NCI-H2196 (cell line): ENCODE data around the gene TSSK6.
A peak's percentile ranks its signal among the peaks of the same experiment; 100 is the strongest.

Source experiments
- DNase-seq: peaks from one replicate; lab custom pipeline; 2025; ENCODE audit not compliant: unreplicated experiment; lab: John Stamatoyannopoulos, UW

TSSK6 gene

GRCh38 chr19:19507354-19507753, 8.0 kb downstream of the TSSK6 start:
- no peak for DNase-seq

GRCh38 chr19:19506592-19506991, 8.8 kb downstream of the TSSK6 start:
- no peak for DNase-seq

DNA sequence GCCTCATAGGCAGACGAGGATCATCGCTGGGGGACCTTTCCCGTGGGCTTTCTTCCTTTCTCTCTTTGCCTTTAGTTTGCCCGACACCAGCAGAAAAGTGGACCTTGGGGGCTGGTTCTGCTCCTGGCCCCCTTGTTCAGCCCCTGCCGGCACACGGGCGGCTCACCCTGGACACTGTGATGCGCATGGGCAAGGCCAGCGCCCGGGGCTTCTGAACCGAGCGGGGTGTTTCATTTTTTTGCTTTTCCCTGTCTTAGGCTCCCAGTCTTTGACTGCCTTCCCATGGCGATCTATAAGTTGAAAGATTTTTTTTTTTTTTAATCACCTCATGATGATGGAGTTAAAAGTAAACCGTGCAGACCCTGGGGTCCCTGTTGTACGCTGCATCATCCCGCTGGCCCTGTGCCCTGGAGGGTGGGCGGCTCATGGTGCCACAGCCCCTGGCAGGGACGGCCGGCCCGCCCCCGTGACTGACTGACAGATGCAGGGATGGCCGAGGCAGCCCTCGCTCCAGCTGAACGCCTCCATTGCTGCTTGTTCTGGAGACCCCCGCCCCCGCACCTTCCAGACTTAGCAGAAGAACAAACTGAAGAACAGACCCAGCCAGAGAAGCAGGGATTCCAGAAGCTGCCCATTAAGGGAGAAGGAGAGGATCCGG, 9.6 kb downstream of the TSSK6 start:
- DNase-seq = no peak

DNA sequence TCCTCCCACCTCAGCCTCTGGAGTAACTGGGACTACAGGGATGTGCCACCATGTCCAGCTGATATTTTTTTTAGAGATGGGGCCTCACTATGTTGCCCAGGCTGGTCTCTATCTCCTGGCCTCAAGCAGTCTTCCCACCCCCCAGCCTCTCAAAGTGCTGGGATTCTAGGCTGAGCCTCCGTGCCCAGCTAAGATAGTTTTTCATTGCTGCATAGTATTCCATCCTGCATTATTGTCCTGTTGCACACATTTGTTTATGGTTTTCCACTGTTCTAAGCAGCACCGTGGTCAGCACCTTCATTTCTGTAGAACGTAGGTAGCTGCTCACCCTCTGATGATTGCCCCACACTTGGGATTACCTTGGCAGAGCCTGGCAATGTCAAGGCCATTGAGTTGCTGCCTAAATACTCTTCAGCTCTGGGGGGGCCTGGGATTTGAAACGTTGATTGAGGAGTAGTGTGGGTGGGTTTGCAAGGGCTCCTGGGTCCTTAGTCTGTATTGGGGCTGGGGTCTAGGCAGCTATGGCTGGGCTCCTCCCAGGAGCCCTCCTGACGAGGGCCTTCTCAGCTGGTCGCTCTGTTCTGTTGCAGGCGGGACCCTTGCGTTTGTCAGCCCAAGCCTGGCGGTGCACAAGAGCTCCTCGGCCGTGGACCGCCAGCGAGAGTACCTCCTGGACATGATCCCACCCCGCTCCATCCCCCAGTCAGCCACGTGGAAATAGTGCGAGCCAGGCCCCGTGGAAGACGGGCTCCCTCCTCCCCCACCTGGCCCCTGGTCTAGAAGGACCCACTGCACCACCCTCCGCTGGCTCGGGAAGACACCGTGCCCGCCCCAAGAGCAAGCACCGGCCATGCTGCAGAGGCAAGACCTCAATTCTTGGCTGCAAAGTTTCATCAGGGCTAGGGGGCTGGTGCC, 10.3 kb downstream of the TSSK6 start:
- DNase-seq = no peak

- no peak for DNase-seq
Observed at GRCh38 chr19:19502808-19503602, 12.3 kb downstream of the TSSK6 start.

DNA sequence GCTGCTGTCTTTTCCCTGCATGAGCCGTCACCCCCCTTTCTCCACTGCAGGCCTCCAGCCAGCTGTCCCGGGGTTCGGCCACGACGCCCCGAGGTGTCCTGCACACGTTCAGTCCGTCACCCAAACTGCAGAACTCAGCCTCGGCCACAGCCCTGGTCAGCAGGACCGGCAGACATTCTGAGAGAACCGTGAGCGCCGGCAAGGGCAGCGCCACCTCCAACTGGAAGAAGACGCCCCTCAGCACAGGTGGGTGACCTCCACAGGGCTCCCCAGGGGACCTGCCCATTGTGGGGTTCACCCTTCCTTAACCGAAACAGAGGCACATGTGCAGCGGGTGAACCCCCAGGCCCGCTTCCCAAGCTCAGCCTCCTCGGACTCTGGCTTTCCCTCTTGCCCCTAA, 13.1 kb downstream of the TSSK6 start:
- no peak for DNase-seq

- no peak for DNase-seq
Observed at GRCh38 chr19:19501798-19502197, 13.6 kb downstream of the TSSK6 start.

- no peak for DNase-seq
Observed at GRCh38 chr19:19500975-19501644, 14.2 kb downstream of the TSSK6 start.

DNA sequence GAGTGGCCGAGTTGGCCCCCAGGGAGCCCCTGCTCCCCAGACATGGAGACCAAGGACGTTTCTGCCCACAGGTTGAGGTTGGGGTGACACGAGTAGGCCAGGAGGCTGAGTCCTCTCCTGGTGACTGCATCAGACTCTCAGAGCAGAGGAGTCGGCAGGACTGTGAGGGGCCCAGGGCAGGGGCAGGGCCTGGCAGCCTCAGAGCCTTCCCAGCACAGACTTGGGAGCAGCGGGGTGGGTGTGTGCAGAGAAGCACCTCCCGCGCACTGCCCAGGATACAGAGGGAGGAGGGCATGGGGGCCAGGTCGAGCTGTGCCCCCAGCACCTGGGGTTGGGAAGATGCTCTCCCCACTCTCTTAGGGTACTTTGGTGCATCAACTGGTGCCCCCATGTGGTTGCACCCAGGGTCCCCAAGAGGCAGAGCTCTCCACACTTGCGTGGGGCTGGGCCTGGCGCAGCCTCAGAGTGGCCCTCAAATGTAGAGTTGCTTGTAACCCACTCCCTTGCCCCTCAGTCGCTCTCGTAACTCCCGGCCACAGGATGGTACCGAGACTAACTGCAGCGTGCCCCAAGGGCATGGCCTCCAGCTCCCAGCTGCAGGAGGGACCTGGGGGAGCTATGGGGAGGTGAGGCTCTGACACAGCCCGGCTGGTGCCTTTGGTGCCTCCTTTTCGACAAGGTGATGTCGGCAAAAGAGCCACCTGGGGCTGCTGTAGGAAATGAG, 15.9 kb downstream of the TSSK6 start:
- no peak for DNase-seq

DNA sequence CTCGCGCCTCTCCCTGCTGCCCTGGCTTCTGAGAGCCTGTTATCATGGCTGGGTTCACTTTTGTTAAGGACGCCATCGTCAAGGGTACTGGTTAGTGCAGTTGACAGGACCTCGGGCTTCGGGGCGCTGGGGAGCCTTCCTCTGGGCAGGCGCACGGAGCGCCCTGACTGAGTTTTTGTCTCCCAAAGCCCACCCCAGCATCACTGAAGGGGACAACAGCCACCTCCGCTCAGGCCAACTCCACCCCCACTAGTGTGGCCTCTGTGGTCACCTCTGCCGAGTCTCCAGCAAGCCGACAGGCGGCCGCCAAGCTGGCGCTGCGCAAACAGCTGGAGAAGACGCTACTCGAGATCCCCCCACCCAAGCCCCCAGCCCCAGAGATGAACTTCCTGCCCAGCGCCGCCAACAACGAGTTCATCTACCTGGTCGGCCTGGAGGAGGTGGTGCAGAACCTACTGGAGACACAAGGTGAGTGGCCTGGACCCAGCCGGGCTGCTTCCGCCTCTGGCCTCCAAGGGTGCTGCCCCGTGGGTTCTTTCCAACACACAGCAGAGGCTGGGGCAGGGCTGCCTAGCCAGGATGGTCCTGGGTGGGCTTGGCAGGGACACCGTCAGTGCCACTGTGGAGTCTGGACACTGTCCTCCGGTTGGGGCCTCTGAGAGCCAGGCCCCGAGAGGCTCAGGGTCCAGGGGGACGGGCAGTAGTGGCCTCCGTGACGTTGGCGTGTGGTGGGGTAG, 16.9 kb downstream of the TSSK6 start:
- no peak for DNase-seq

GRCh38 chr19:19495614-19496603, 19.4 kb downstream of the TSSK6 start:
- DNase-seq = no peak

GRCh38 chr19:19493841-19494546, 21.4 kb downstream of the TSSK6 start:
- no peak for DNase-seq

GRCh38 chr19:19492026-19492610, 23.2 kb downstream of the TSSK6 start:
- DNase-seq = no peak

DNA sequence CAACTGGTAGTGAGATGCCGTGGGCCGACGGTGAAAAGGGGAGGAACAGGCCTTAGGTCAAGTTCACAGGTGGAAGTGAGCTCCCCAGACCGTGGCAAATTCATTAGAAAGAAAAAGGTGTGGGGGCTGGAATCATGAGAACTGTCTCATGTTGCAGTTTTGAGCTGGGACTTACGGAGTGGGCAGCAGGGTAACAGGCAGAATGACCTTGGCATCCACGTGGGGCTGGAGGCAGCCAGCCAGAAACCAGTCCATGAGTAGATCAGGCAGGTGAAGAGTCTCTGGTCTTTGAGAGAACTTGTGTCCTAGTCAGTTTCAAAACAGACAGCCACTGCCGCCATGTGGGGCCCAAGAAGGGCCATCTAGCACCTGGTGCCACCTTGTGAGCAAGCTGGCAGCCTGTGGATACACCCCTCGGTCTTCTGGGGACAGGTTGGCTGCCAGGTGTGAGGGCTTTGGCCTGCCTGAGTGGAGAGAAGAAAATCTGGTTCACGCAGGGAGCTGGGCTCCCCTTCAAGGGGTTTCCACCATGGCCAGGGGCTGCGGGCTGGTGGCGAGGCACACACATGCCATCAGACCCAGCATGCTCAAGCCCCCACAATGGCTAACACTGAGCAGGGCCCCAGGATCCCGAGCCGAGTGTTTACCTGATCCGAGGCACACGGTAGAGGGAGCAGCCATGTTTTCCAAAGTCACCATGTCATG, 23.9 kb downstream of the TSSK6 start:
- no peak for DNase-seq

GRCh38 chr19:19490214-19490968, 25.0 kb downstream of the TSSK6 start:
- peak; percentile 75 for DNase-seq

DNA sequence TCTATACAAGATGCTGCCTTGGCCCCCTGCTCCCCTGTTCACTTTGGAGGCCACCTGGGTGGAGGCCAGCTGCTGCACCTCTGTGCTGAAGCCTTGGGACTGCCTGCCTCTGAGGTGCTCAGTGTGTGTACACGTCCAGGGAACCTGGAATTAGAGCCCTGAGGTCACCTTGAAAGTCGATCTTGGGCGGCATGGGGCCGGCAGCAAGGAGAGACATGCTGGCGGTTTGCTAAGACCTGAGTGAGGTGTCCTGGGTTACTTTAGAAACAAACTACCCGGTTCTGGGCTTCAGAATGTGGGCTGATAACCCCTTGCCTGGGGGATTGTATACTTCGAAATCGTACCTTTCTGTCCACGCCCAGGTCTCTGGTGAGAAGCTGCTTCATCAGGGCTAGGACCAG, 25.5 kb downstream of the TSSK6 start:
- DNase-seq = no peak
